Measurements from ENCODE around the gene ATP23. TPM values are rescaled to one million over a fixed set of nuclear protein-coding genes. Genes with fewer than 3 reads are reported as not detected.

Gene ATP23
- total RNA-seq, 6 experiments from 2014 or later: 2.2 to 7.9 (median 3.5) TPM

- Histone ChIP-seq H3K9me3 (no peaks in the 10 kb centered on the region), H3K27me3 (no peaks in the 10 kb centered on the region), H3K4me1 (no peaks in the 10 kb centered on the region), H3K4me3 (peak overlapping the region; percentile 67 to 85 (median 82)), H3K27ac (peak overlapping the region; percentile 70 to 83 (median 72)), H3K36me3 (no peaks in the 10 kb centered on the region)
- DNase-seq: no peak
- 8% methylated on average over 4 of the region's 4 CpGs for WGBS (ENCODE audit: insufficient coverage, low coverage, low lambda C conversion rate, missing lambda C conversion rate)
- intact Hi-C loops (cut with DNase I): no loop called here
- no peak for ATAC-seq
- TF ChIP-seq POLR2A (IDR thresholded peaks at IDR 0.05) (no peak), CTCF (IDR thresholded peaks at IDR 0.05) (no peak)
Measured at GRCh38 chr12:57940915-57941164, 527 bp upstream of the ATP23 start.

GRCh38 chr12:57943438-57944080, 2.2 kb downstream of the ATP23 start:
- no peaks in the 10 kb centered on the region for H3K9me3 ChIP-seq
- no peak overlapping the region for H3K4me3 ChIP-seq
- no peak for ATAC-seq
- TF ChIP-seq CTCF (IDR thresholded peaks at IDR 0.05) (no peak), POLR2A (IDR thresholded peaks at IDR 0.05) (no peak)
- no peaks in the 10 kb centered on the region for H3K27me3 ChIP-seq
- H3K27ac ChIP-seq: no peak overlapping the region
- no peak for DNase-seq
- intact Hi-C loops (cut with DNase I): no loop called here
- no peaks in the 10 kb centered on the region for H3K4me1 ChIP-seq
- peaks cover 0 to 4% (median 0%) of the 10 kb centered on the region in 4 donors for H3K36me3 ChIP-seq
- WGBS (ENCODE audit: insufficient coverage, low coverage, low lambda C conversion rate, missing lambda C conversion rate): 95% methylated on average over 2 of the region's 2 CpGs

GRCh38 chr12:57944313-57945023, 3.1 kb downstream of the ATP23 start:
- H3K27ac ChIP-seq: no peak overlapping the region
- ATAC-seq: no peak

GRCh38 chr12:57952766-57953165, 11.4 kb downstream of the ATP23 start:
- intact Hi-C loops (cut with DNase I): no loop called here
- TF ChIP-seq POLR2A (IDR thresholded peaks at IDR 0.05) (no peak), CTCF (IDR thresholded peaks at IDR 0.05) (no peak)

More at GRCh38 chr12:57944313-57945023, 3.1 kb downstream of the ATP23 start:
- Histone ChIP-seq H3K9me3 (no peaks in the 10 kb centered on the region), H3K4me1 (no peaks in the 10 kb centered on the region), H3K27me3 (no peaks in the 10 kb centered on the region), H3K4me3 (no peak overlapping the region), H3K36me3 (peaks cover 0 to 4% (median 0%) of the 10 kb centered on the region in 4 donors)
- TF ChIP-seq CTCF (IDR thresholded peaks at IDR 0.05) (no peak), POLR2A (IDR thresholded peaks at IDR 0.05) (no peak)
- DNase-seq: no peak
- intact Hi-C loops (cut with DNase I): no loop called here
- 91% methylated on average over 4 of the region's 4 CpGs for WGBS (ENCODE audit: insufficient coverage, low coverage, low lambda C conversion rate, missing lambda C conversion rate)

More at GRCh38 chr12:57952766-57953165, 11.4 kb downstream of the ATP23 start:
- Histone ChIP-seq H3K27me3 (no peaks in the 10 kb centered on the region), H3K4me1 (no peaks in the 10 kb centered on the region), H3K4me3 (no peak overlapping the region), H3K27ac (no peak overlapping the region), H3K36me3 (peaks cover 0 to 4% (median 0%) of the 10 kb centered on the region in 4 donors), H3K9me3 (no peaks in the 10 kb centered on the region)
- DNase-seq (no peak), ATAC-seq (no peak)
- WGBS (ENCODE audit: insufficient coverage, low coverage, low lambda C conversion rate, missing lambda C conversion rate): 96% methylated on average over 2 of the region's 2 CpGs

Data from right lobe of liver (tissue), 6 donors.